ENCODE results near the gene RASSF5. TPM values are rescaled to one million over a fixed set of nuclear protein-coding genes. Genes with fewer than 3 reads are reported as not detected.

The RASSF5 gene
- 10 to 100 TPM in 1 of 2 donors, 1 to 10 TPM in 1; 9.9 to 17.5 TPM for total RNA-seq

- H3K27me3 ChIP-seq: no peaks in the 10 kb centered on the region
- peak; percentile 88 for DNase-seq (ENCODE audit: low spot score)
- no peaks in the 10 kb centered on the region for H3K36me3 ChIP-seq
- peak within 1 kb of the TSS; percentile 51 to 72 for H3K4me3 ChIP-seq
- H3K27ac ChIP-seq: peak within 1 kb of the TSS; percentile 76 to 81
- no peaks in the 10 kb centered on the region for H3K9me3 ChIP-seq
- H3K4me1 ChIP-seq: peaks cover 0 to 53% of the 10 kb centered on the region in 2 donors
- TF ChIP-seq CTCF (IDR thresholded peaks at IDR 0.05): no peak
These were observed at the start of gene RASSF5 for GRCh38 chr1:206507284-206508129. Gene RASSF5 (plus strand): TSS chr1:206507531. CDS start chr1:206507603, 72 bp downstream.

GRCh38 chr1:206459703-206460102, 47.6 kb upstream of the RASSF5 start:
- no peak for TF ChIP-seq CTCF (IDR thresholded peaks at IDR 0.05)
- Histone ChIP-seq H3K36me3 (peaks cover 22% of the 10 kb centered on the region), H3K27ac (peak overlapping the region in 1 of 2 donors; percentile 30), H3K9me3 (no peaks in the 10 kb centered on the region), H3K4me1 (peaks cover 0 to 27% of the 10 kb centered on the region in 2 donors), H3K4me3 (no peak overlapping the region), H3K27me3 (no peaks in the 10 kb centered on the region)
- no peak for DNase-seq (ENCODE audit: low spot score)

GRCh38 chr1:206460836-206461426, 46.4 kb upstream of the RASSF5 start:
- no peaks in the 10 kb centered on the region for H3K27me3 ChIP-seq
- peak overlapping the region; percentile 40 to 58 for H3K27ac ChIP-seq
- peaks cover 0 to 26% of the 10 kb centered on the region in 2 donors for H3K4me1 ChIP-seq
- TF ChIP-seq CTCF (IDR thresholded peaks at IDR 0.05): no peak
- no peaks in the 10 kb centered on the region for H3K9me3 ChIP-seq
- DNase-seq (ENCODE audit: low spot score): no peak
- peaks cover 11% of the 10 kb centered on the region for H3K36me3 ChIP-seq
- H3K4me3 ChIP-seq: no peak overlapping the region

GRCh38 chr1:206461602-206462455, 45.5 kb upstream of the RASSF5 start:
- TF ChIP-seq CTCF (IDR thresholded peaks at IDR 0.05): peak; percentile 75 to 89
- Histone ChIP-seq H3K4me1 (peaks cover 0 to 17% of the 10 kb centered on the region in 2 donors), H3K4me3 (no peak overlapping the region), H3K27me3 (no peaks in the 10 kb centered on the region), H3K36me3 (peaks cover 11% of the 10 kb centered on the region), H3K27ac (peak overlapping the region in 1 of 2 donors; percentile 58), H3K9me3 (no peaks in the 10 kb centered on the region)
- DNase-seq (ENCODE audit: low spot score): peak; percentile 87

GRCh38 chr1:206463137-206463536, 44.2 kb upstream of the RASSF5 start:
- Histone ChIP-seq H3K27me3 (no peaks in the 10 kb centered on the region), H3K9me3 (no peaks in the 10 kb centered on the region), H3K4me3 (no peak overlapping the region), H3K27ac (no peak overlapping the region), H3K36me3 (peaks cover 11% of the 10 kb centered on the region), H3K4me1 (peaks cover 0 to 8% of the 10 kb centered on the region in 2 donors)
- no peak for TF ChIP-seq CTCF (IDR thresholded peaks at IDR 0.05)
- DNase-seq (ENCODE audit: low spot score): no peak

Measured in right atrium auricular region (tissue), 2 donors.